Suppressor macrophage (primary cell): ENCODE results near the gene EDC3.
"Not testable (repeated sequence)": the region's sequence is repeated elsewhere in the genome, so short reads cannot be mapped to it uniquely, and the experiment has no call there.

ENCODE experiments used
- DNase-seq, 4 experiments: peaks; one replicate each; pipeline ENCODE4 v3.0.0-alpha.2; 2020 to 2022

The EDC3 gene

GRCh38 chr15:74709892-74710291 is 14.1 kb upstream of the EDC3 start:
- no peak for DNase-seq

DNA sequence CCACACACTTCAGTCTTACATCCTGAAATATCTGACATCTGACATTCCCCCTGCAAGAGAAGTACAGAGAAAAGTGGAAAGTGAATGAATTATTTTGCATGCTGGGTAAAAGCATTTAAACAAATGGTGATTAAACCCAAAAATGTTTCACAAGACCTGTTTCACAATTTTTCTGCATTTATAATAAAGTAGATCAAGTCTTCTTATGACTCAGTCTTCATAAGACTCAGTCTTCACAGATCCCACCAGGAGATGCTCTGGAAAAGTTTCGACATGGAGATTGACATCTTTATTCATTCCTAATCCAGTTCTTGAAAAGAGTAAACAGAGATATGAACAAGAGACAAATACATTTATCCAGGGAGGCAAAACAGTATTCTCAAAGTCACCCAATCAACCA is 13.2 kb upstream of the EDC3 start:
- DNase-seq, result peak in 2 of 4 experiments; percentile 28 to 53

DNA sequence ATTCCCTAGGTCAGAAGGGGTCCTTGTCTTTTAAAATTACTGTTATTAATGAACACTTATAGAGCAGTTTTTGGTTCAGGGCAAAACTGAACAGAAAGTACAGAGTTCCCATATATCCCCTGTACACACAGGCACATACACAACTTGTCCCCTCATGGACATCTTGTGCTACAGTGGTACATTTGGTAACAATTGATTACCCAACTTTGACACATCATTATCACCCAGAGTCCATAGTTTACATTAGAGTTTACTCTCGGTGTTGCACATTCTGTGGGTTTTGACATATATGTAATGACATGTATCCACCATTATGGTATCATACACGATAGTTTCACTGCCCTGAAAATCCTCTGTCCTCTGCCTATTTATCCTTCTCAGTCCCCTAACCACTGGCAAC is 984 bp upstream of the EDC3 start:
- no peak for DNase-seq

- DNase-seq, result no peak
Measured at GRCh38 chr15:74696398-74696729, 540 bp upstream of the EDC3 start.

- DNase-seq, result peak in 1 of 4 experiments; percentile 16
Measured at GRCh38 chr15:74692327-74692726, 3.5 kb downstream of the EDC3 start.

DNA sequence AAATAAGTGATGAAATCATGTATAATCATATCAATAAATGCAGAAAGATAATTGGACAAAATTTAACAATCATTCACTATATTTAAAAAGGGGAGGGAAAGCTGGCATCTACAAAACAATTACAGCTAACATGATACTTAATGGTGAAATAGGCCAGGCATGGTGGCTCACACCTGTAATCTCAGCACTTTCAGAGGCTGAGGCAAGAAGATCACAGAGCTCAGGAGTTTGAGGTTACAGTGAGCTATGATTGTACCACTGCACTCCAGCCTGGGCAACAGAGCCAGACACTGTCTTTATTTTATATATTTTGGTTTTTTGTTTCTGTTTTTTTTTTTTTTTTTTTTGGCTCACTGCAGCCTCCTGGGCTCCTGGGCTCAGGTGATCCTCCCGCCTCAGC is 12.1 kb downstream of the EDC3 start:
- no peak for DNase-seq

- DNase-seq, result no peak
Measured at GRCh38 chr15:74682954-74683353, 12.9 kb downstream of the EDC3 start.

- no peak for DNase-seq
Measured at GRCh38 chr15:74680456-74680855, 15.4 kb downstream of the EDC3 start.

GRCh38 chr15:74676801-74677200 is 19.0 kb downstream of the EDC3 start:
- no peak for DNase-seq

DNA sequence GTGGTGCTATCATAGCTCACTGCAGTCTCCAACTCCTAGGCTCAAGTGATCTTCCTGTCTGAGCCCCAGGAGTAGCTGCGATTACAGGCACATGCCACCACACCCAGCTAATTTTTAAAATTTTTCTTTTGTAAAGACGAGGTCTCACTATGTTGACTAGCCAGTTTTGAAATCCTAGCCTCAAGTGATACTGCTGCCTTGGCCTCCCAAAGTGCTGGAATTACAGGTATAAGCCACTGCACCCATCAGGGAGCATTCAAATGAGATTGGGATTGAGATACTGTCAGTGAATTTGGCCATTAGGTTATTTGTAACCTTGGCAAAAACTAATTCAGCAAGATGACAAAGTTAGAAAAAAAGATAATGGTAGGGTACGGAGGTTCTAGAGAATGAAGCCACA is 21.7 kb downstream of the EDC3 start:
- DNase-seq, result no peak

DNA sequence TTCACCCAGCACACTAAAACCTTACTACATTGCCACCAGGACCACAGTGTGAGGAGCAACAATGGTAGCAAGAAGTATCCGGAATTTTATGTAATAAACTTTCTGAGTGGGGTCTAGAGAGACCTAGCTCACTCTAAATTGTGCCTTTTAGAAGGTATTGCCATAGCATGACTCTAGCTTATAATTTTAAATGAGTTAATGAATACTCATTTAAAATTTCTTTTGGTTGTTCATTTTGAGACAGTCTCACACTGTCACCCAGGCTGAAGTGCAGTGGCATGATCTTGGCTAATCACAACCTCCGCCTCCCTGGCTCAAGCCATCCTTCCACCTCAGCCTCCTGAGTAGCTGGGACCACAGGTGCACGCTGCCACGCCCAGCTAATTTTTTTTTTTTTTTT is 26.2 kb downstream of the EDC3 start:
- DNase-seq, result no peak

DNA sequence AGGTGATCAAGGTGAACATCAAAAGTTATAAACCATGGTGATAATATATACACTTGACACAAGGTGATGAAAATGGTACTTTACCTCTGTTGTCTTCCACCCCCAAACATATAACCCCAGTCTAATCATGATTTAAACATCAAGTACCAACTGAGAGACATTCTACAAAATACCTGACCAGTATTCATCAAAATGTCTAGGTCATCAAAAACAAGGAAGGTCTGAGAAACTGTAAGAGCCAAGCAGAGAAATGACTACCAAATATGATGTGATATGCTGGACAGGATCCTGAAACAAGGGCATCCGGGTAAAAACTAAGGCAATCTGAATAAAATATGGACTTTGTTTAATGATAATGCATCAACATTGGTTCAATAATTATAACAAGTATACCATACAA is 27.8 kb downstream of the EDC3 start:
- no peak for DNase-seq

GRCh38 chr15:74664670-74665069 is 31.2 kb downstream of the EDC3 start:
- DNase-seq, result no peak

DNA sequence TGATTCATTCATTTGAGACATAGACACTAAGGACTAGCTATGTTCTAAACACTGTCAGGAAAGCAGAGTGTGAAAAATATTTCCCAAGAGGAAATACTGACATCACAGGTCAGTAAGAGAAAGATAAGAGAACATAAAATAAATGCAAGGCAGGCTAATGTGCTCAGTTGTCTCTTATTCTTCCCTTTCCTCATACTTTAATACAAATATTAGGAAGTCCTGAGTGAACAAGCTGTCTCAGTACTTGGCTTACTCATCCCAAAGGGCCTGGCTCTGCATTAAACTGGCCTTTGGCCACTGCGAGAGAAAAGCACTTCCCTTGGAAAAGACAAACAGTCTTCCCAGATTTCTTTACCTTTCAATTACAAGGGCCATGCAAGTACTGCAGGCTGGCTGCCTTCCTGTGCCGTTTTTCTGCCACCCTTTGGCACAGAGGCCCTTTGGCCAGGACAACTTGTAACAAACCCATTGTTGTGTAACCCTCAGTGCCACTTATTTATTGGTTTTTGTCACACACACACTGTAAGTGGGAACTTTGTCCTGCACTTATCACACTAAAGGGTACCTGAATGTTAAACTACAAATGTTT is 31.7 kb downstream of the EDC3 start:
- DNase-seq, result peak; percentile 40 to 63 (median 54)

GRCh38 chr15:74663303-74664027 is 32.4 kb downstream of the EDC3 start:
- no peak for DNase-seq

GRCh38 chr15:74662064-74662860 is 33.6 kb downstream of the EDC3 start:
- DNase-seq, result no peak

- not testable (repeated sequence) for DNase-seq
Measured at GRCh38 chr15:74661280-74661679, 34.5 kb downstream of the EDC3 start.

DNA sequence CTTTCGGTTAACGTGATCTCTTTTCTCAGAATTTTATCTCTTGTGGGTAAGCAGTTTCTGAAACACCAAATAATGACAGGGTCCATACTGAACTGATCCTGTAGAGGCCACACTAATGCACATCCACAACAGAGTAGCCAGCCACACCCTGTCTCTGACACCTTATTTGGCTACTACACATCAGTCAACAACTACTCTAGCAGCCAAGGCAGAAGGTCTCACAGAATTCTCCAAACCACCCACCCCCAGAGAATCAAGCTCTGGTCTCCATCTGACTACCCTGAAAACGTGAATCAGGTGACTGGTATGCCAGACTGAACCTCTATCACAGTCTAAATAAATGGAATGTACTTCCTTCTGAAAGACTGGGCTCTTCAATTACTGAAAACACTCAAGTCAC is 38.0 kb downstream of the EDC3 start:
- no peak for DNase-seq

DNA sequence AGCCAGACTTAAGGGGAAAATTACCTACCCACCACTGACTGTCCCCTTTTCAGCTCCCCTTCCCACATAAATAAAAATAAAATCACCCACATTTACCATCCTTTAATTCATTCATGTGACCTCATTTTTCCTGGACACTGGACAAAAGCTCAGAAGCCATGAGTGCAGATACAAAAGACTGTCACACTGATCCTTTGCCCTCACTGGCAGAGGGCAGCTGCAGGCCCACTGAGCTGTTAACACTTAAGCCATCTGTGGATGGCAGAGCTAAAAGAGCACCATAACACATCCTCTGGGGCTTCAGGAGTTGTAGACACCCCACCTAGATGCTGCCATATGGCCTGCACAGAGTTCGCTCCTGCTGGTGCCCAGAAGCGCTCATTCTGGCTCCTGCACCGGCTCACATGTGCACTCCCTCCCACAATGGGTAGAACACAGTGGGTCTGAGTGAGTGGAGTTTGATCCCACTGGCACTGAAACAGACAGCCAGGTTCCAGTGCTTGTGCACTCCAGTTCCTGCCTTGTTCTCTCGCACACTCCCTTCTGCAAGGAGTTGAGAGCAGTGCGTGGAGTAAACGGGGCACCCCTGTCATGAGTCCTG is 38.8 kb downstream of the EDC3 start:
- no peak for DNase-seq

DNA sequence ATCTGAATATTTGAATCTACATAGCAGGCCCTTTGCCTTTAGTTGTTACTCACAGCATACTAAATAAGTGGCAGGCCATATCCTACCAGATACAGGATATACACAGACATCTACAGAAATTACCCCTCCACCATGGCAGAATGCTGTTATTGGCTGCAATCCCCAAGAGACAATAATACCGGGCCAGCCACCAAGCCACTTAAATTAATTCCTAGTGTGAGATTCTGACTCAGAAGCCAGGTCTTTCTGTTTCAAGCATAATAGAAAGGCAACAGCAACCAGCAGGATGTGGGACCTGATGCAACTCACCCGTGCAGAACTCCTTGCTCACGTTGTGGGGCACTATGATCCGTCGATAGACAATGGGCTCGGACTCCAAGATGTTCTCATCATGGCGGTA is 40.4 kb downstream of the EDC3 start:
- no peak for DNase-seq

- no peak for DNase-seq
Measured at GRCh38 chr15:74653426-74654102, 42.3 kb downstream of the EDC3 start.

DNA sequence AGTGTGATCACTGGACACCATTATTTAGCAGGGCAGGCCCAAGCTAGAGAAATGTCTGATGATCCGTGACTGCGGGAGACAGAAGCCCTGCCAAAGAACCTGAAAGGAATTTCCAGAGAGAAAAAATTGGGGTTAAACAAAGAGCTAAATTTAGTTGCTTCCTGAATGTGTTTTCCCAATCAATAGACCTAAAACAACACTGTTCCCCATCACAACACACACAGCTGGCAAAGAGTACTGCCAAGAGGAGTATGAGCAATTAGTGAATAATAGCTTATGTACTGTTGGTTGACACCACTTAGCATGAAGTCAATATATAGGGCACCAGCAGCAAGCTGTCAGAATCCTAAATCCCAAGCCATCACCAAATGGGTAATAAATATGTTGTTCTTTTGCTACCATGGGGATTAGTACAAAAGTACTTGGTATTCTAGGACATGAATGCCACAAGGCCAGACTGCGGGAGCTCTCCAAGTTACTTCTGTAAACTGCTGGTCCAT is 44.5 kb downstream of the EDC3 start:
- DNase-seq, result no peak
